ENCODE measurements around the gene SBF2. TPM values are rescaled to one million over a fixed set of nuclear protein-coding genes. Genes with fewer than 3 reads are reported as not detected.
A peak's percentile ranks its signal among the peaks of the same experiment; 100 is the strongest.
"Not testable (repeated sequence)": the region's sequence is repeated elsewhere in the genome, so short reads cannot be mapped to it uniquely, and the experiment has no call there.

The SBF2 gene
- total RNA-seq, 4 donors from 2014 or later, result 75.0 to 104 (median 86.9) TPM

GRCh38 chr11:10134975-10135481 lies 159.0 kb downstream of the SBF2 start:
- H3K4me3 ChIP-seq, result no peak overlapping the region
- peaks cover 0 to 9% (median 2%) of the 10 kb centered on the region in 4 donors for H3K4me1 ChIP-seq
- TF ChIP-seq EP300 (IDR thresholded peaks at IDR 0.05) (no peak), POLR2A (IDR thresholded peaks at IDR 0.05) (no peak), CTCF (IDR thresholded peaks at IDR 0.05) (no peak)
- no peaks in the 10 kb centered on the region for H3K36me3 ChIP-seq
- 95 to 99% methylated on average over 5 of the region's 5 CpGs for WGBS, 2 donors
- no peak for DNase-seq (ENCODE audit: low spot score in 2 of 2)
- H3K9me3 ChIP-seq, result no peaks in the 10 kb centered on the region
- H3K27ac ChIP-seq, result no peak overlapping the region
- H3K27me3 ChIP-seq, result no peaks in the 10 kb centered on the region

DNA sequence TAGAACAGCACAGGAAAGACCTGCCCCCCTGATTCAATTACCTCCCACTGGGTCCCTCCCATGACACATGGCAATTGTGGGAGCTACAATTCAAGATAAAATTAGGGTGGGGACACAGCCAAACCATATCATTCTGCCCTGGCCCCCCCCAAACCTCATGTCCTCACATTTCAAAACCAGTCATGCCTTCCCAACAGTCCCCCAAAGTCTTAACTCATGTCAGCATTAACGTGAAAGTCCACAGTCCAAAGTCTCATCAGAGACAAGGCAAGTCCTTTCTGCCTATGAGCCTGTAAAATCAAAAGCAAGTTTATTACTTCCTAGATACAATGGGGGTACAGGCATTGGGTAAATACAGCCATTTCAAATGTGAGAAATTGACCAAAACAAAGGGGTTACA lies 159.8 kb downstream of the SBF2 start:
- WGBS, 2 donors, result 88 to 100% methylated on average over 1 of the region's 1 CpG
- H3K4me3 ChIP-seq; H3K36me3 ChIP-seq; DNase-seq (ENCODE audit: low spot score in 2 of 2); H3K9me3 ChIP-seq; H3K27ac ChIP-seq; H3K4me1 ChIP-seq; H3K27me3 ChIP-seq: not testable (repeated sequence)

DNA sequence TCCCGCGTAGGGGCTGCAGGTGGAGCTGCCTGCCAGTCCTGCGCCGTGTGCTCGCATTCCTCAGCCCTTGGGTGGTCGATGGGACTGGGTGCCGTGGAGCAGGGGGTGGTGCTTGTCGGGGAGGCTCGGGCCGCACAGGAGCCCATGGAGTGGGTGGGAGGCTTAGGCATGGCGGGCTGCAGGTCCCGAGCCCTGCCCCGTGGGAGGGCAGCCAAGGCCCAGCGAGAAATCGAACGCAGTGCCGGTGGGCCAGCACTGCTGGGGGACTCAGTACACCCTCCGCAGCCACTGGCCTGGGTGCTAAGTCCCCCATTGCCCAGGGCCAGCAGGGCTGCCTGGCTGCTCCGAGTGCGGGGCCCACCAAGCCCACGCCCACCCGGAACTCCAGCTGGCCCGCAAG lies 160.8 kb downstream of the SBF2 start:
- H3K27ac ChIP-seq; DNase-seq (ENCODE audit: low spot score in 2 of 2); H3K27me3 ChIP-seq; H3K36me3 ChIP-seq; H3K4me3 ChIP-seq; H3K4me1 ChIP-seq; H3K9me3 ChIP-seq: not testable (repeated sequence)
- 86 to 96% methylated on average over 5 to 17 of the region's 23 CpGs for WGBS, 2 donors

DNA sequence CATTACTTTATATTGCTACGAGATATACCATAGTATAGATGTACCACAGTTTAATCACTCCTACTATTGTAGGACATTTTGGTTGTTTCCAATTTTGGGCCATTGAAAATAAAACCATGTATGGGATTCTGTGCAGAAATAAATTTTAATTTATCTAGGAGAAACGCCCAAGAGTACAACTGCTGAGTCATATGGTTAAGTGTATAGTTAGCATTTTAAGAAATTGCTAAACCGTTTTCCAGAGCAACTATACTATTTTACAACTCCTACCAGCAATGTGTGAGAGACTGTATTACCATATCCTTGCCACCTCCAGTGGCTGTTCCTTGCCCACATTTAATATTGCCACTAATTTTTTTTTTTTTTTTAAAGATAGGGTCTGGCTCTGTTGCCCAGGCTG lies 163.1 kb downstream of the SBF2 start:
- DNase-seq (ENCODE audit: low spot score in 2 of 2), result no peak
- no peak for TF ChIP-seq CTCF (IDR thresholded peaks at IDR 0.05)
- TF ChIP-seq POLR2A (IDR thresholded peaks at IDR 0.05), result no peak
- TF ChIP-seq EP300 (IDR thresholded peaks at IDR 0.05), result no peak
- H3K4me3 ChIP-seq, result no peak overlapping the region
- H3K36me3 ChIP-seq, result no peaks in the 10 kb centered on the region
- peaks cover 0 to 10% (median 0%) of the 10 kb centered on the region in 4 donors for H3K4me1 ChIP-seq
- H3K27me3 ChIP-seq, result no peaks in the 10 kb centered on the region
- H3K27ac ChIP-seq, result no peak overlapping the region
- H3K9me3 ChIP-seq, result no peaks in the 10 kb centered on the region
- 82 to 86% methylated on average over 3 of the region's 3 CpGs for WGBS, 2 donors

DNA sequence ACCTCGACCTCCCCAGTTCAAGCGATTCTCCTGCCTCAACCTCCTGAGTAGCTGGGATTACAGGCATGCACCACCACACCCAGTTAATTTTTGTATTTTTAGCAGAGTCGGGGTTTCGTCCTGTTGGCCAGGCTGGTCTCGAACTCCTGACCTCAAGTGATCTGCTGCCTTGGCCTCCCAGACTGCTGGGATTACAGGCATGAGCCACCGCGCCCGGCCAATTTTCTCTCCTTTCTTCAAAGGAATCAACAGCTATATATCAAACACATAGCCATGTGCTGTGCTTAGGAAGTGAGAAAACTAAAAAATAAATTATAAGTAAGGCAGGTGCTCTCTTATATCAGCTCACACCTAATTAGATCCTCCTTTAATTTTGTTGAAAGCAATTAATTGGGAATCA lies 164.8 kb downstream of the SBF2 start:
- peaks cover 0 to 16% (median 0%) of the 10 kb centered on the region in 4 donors for H3K4me1 ChIP-seq
- WGBS, 2 donors, result 83 to 85% methylated on average over 8 of the region's 8 CpGs
- not testable (repeated sequence) for H3K9me3 ChIP-seq; H3K36me3 ChIP-seq; DNase-seq (ENCODE audit: low spot score in 2 of 2); H3K27ac ChIP-seq; H3K27me3 ChIP-seq; H3K4me3 ChIP-seq

- no peak for TF ChIP-seq CTCF (IDR thresholded peaks at IDR 0.05)
- TF ChIP-seq EP300 (IDR thresholded peaks at IDR 0.05), result peak in 1 of 2 donors; percentile 52
- no peak for TF ChIP-seq POLR2A (IDR thresholded peaks at IDR 0.05)
- 73 to 74% methylated on average over 2 of the region's 2 CpGs for WGBS, 2 donors
- H3K27ac ChIP-seq, result peak overlapping the region in 1 of 4 donors; percentile 26
- H3K36me3 ChIP-seq, result no peaks in the 10 kb centered on the region
- no peak overlapping the region for H3K4me3 ChIP-seq
- DNase-seq (ENCODE audit: low spot score in 2 of 2), result no peak
- no peaks in the 10 kb centered on the region for H3K9me3 ChIP-seq
- H3K4me1 ChIP-seq, result peaks cover 0 to 40% (median 11%) of the 10 kb centered on the region in 4 donors
- no peaks in the 10 kb centered on the region for H3K27me3 ChIP-seq
Measured at GRCh38 chr11:10125522-10126133, 168.4 kb downstream of the SBF2 start.

Data from tibial nerve (tissue), 4 donors.